GM19455 (cell line): Measurements from ENCODE around the gene RRAGD.

Experiments used
- ATAC-seq: cut with Tn5 transposase; IDR thresholded peaks from one replicate; pipeline ENCODE4 v1.9.1; 2021; ENCODE audit not compliant: unreplicated experiment

Gene RRAGD

DNA sequence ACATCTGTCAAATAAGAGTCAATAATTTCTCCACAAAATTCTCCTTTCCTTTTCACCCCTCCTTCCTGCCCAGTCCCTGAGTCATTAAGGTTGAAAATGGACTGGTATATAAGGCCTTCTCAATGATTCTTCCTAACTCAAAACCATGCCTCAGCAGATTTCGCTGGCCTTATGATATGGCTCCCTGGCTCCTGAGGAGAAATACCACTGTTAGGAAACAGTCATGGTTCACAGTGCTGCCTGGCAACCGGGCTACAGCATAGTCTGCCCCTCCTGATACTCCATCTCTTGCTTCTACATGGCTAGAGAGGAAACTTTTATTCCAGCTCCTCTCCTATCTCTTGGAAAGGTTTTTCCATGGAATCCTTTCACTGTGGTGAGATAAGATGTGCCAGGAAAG lies 64.2 kb downstream of the RRAGD start:
- ATAC-seq: no peak

DNA sequence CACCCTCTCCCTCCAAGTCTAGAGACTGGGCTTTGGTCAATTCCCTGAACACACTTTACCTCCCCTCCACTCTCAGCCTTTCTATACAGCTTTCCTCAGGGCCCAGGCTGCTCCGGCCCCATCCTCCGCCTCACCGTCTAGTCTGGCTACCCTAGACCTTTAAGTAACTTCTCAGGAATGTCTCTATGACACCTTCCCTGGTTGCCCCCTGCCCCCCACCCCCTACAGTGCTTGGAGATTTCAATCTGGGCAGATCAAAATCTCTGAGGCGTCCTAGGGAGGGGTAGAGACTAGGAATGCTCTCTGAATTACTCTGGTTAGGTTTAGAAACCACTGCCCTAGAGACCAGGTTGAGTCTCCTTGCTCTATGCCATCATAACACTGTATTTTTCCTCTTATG lies 65.6 kb downstream of the RRAGD start:
- no peak for ATAC-seq

DNA sequence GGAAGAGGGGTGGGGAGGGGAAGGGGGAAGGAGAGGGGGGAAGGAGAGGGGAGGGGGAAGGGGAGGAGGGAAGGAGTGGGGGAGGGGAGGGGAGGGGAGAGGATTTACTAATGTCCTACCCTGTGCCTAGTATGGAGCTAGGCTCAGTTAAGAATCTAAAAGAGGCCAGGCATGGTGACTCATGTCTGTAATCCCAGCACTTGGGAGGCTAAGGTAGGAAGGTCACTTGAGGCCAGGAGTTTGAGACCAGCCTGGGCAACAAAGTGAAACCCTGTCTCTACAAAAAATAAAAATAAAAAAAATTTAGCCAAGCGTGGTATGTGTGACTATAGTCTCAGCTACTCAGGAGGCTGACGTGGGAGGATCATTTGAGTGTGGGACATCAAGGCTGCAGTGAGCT lies 72.5 kb downstream of the RRAGD start:
- no peak for ATAC-seq

DNA sequence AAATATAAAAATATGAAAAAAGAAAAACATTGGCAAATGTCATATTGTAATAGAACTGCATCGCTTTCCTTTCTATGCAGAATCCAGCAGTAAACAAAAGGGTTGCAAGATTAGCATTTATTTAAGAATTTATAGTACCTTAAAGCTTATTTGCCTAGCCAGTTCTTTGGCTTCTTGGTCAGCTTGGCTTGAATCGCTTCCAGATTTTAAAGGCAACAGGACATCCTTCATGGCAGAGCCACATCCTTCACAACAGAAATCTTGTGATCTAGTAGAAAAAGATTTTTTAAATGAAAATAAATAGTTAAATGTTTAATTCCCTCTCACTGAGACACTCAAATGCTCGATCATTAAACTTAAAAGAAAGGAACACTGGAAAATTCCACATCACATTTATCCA lies 76.9 kb downstream of the RRAGD start:
- ATAC-seq: no peak

DNA sequence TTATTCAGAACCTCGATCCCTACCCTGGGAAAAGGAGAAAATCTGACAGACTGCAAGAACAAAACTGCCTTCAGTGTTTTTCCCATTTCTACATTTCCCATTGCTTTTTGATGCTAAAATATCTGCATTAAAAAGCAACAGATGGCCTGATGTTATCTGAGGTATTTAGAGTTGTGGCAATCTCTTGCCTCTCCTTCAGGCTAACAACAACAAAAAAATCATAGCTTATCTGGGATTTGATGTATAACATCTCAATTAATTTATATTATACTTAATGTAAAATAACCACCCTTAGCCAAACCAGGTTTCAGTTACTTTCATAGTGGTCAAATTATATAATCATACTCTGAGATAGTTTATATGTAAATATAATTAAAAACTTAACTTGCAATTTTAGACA lies 81.2 kb downstream of the RRAGD start:
- ATAC-seq: no peak

DNA sequence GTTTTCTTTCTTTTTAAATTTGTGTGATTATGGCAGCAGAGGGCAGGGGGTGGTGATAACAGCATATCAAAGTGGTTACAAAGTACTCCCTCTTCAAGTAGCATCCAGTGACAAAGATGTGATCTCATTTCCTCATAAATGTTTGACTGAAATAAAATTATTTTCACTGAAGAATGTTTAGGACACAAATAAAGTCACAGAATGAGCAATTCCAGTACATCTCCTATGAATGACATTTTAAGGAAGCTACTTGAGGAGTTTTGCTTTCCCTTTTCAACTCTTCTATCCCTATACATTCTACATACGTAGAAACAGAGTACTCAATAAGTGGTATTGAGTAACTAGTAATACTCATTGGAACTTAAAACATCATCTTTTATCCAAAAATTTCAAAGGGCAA lies 83.1 kb downstream of the RRAGD start:
- no peak for ATAC-seq

DNA sequence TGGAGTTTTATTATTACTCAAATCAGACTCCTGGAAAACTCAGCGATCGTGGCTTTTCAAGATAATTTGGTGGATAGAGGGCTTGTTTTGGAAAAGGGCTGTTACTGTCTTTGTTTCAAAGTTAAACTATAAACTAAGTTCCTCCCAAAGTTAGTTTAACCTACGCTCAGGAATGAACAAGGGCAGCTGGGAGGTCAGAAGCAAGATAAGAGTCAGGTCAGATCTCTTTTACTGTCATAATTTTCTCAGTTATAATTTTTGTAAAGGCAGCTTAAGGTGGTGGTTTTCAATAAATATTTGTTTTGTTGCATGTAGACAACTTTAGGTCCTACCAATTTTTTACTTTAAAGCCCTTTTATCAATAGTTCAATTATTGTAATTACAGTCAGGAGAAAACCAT lies 87.8 kb downstream of the RRAGD start:
- no peak for ATAC-seq

DNA sequence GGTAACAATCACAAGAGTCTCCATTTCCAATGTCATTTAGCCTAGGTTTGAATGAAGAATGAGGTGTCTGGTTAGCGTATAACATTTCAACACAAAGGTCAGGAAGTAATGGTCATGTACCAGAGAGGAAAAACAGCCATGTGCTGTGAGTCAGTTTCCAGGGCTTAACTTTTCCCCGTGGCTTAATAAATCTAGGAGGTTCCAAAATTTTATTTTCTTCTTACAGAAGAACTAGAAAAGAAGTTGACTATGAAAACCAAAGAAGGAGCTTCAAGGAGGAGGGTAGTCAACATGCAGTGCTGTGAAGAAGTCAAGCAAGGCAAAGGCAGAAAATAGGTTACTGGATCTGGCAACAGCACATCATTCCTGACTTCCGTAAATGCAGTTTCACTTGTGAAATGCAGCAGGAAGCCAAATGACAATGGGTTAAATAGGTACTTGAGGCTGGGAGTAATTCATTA lies 88.5 kb downstream of the RRAGD start:
- ATAC-seq: no peak

DNA sequence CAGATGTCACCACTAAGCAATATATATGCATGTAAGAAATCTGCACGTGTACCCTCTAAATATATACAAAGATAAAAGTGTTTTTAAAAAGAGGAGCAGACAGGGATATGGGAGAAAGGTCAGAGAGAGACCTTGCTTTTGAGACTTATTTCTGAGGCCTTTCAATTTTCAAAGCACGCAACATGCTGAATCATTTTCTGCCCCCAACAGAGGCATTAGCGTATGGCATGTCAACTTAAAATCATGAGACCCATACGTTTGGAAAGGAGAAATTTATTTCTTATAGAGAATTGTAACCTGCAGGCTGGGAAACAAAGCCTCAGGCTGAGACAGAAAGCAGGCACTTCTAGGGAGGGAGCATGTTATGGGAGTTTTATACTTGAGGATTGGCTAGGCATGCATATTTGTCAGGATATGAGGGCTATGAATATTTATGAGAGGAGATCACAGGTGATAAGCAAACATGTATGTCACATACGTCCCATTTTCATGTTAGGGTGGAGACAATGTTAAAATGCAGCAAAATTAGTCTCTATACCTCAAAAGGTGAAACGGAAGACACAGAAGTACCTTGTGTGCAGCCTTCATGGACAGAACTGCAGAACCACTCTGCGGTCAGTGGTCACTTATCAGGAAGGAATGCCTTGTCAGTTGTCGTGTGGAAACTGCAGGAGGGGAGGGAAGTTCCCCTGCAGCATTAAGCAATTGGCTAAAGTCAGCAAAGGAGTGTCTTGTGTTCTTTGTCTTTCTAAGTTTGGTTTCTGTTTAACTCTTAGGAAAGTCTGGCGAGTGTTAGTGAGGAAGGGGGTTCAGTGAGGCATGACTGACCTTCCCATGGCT lies 90.7 kb downstream of the RRAGD start:
- ATAC-seq: no peak

DNA sequence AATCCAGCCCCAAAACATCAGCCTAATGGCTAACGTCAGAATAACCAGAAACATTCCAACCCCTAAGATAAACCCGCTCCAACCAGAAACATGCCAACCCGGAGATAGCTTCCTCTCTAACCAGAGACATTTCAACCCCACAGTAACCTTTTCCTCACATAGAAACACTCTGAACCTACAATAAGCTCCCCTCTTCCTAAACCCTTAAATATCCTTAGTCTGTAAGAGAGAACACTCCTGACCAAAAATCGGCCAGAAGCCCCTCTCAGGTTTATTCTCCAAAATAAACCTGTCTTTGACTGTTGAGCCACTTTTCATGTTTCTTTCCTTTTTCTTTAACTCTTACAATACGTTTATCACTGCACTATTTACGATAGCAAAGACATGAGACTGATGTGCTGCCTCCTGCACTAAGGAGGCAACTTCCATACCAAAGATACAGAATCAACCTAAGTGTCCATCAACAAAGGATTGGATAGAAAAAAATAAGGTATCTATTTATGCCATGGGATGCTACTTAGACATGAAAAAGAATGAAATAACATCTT lies 92.0 kb downstream of the RRAGD start:
- ATAC-seq: no peak

DNA sequence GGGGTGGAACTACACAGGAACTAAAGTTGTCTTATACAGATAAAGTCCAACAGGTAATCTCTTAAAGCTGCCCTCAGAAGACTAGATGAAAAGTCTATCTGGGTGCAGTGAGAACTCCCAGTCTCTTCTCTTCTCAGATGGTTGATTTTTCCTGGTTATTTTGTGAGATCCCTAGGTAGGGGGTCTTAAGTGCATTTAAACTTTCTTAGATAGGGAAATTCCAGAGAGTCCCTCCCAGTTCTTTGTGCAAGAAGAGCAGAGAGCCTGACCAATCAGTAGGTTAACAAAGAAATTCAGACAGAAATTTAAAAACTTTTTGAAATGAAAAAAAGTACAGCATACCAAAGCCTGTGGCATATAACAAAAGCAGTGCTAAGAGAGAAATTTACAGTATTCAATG lies 95.0 kb downstream of the RRAGD start:
- ATAC-seq: no peak

DNA sequence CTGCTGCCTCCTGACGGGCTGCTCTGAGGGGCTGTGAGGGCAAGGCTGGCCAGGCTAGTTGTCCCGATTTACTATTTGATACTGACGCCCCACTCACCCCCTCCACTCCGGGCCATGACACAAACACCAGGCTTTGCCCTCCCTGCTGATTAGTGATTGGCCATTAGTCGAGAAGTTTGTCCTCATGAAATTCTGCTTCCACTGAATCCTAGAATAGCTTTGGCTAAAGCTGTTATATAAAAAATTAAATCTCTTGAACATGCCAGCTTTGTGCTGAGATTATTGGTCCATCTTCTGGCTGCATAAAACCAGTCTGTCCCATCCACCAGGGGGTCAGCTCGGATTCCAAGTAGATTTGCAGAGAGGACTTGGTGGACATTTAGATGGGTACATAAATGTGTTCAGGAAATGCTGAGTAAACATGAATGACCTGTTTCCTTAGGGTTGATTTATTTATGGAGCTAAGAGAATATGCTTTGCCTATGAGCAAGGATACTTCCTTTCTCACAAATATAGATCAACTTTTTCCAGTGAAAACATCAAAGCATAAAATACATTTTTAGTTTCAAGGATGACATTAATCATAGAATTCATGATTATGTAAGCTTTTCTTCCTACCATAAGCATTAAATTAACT lies 96.7 kb downstream of the RRAGD start, which contains the start of gene GABRR2:
GABRR2 (minus strand) TSS at position 51 of the 637 bp plus-strand sequence. CDS start 134 bp downstream, outside the sequence.
- no peak for ATAC-seq

DNA sequence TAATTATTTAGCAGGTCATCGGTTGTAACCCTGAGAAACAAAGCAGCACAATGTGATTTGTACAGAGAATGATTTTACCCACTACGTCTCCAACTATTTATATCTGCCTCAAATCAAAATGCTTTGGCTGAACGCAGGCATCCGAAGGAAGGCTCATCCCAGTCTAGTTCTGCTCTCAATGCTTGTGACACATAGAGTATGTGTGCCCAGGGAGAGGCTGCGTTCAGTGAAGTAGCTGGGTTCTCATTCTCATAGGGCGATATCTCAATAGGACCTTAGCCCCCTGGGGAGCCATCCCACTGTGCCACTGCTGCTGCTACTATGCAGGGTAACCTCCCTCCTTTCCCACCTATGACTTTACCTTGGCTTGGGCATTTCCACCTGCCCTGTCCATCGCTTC lies 97.4 kb downstream of the RRAGD start:
- ATAC-seq: no peak
